WTC11 (cell line): ENCODE results near the gene ANO4.

Experiments used
- ATF1 ChIP-seq: sonication (generic); formaldehyde crosslinking; IDR thresholded peaks from 2 replicates; pipeline ENCODE4 v1.8.1; 2023; ENCODE audit warnings: mild to moderate bottlenecking, moderate library complexity, missing genetic modification reagents
- ZNF138 ChIP-seq: sonication (generic); formaldehyde crosslinking; conservative IDR thresholded peaks from 2 replicates; pipeline ENCODE4 v1.8.1; 2022; ENCODE audit warnings: mild to moderate bottlenecking, moderate library complexity, missing genetic modification reagents
- TF ChIP-seq, protein P1 (sequence below): sonication (generic); formaldehyde crosslinking; conservative IDR thresholded peaks from 2 replicates; pipeline ENCODE4 v1.8.1; 2023; ENCODE audit warnings: mild to moderate bottlenecking, low read depth, missing genetic modification reagents, moderate library complexity
- TF ChIP-seq, protein P2 (sequence below): fragments of 200-600 bp; IDR thresholded peaks from 2 replicates; pipeline ENCODE4 v1.8.0; 2022; ENCODE audit warnings: antibody characterized with exemption
- TF ChIP-seq, protein P3 (sequence below): sonication (generic); formaldehyde crosslinking; IDR thresholded peaks from 2 replicates; pipeline ENCODE4 v1.8.0; 2022; ENCODE audit warnings: mild to moderate bottlenecking, missing genetic modification reagents
- TF ChIP-seq, protein P4 (sequence below): sonication (generic); formaldehyde crosslinking; IDR thresholded peaks from 2 replicates; pipeline ENCODE4 v1.8.1; 2022; ENCODE audit warnings: low read depth, missing genetic modification reagents, borderline replicate concordance
- TF ChIP-seq, protein P5 (sequence below): sonication (generic); formaldehyde crosslinking; IDR thresholded peaks from 2 replicates; pipeline ENCODE4 v1.8.0; 2022; ENCODE audit warnings: mild to moderate bottlenecking, missing genetic modification reagents

DNA sequence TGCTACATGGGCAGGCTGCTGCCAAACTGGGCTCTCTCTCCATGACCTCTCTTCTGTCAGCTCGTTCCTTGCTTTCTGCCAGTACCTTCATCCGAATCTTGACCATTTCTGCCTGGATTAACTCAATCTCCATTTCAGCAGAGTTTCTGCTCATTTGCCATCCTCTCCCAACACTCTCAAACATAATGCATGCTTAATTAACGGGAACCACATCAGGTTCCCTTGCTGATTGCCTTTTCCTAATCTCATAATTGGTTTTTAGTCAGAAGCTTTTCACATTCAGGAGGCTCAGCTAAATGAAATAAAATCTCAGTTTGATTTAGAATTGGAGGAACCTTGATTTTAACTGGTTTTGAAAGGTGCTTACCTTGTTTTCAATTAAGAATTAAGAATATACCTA lies 288.1 kb downstream of the ANO4 start:
- TF ChIP-seq, protein P1, sequence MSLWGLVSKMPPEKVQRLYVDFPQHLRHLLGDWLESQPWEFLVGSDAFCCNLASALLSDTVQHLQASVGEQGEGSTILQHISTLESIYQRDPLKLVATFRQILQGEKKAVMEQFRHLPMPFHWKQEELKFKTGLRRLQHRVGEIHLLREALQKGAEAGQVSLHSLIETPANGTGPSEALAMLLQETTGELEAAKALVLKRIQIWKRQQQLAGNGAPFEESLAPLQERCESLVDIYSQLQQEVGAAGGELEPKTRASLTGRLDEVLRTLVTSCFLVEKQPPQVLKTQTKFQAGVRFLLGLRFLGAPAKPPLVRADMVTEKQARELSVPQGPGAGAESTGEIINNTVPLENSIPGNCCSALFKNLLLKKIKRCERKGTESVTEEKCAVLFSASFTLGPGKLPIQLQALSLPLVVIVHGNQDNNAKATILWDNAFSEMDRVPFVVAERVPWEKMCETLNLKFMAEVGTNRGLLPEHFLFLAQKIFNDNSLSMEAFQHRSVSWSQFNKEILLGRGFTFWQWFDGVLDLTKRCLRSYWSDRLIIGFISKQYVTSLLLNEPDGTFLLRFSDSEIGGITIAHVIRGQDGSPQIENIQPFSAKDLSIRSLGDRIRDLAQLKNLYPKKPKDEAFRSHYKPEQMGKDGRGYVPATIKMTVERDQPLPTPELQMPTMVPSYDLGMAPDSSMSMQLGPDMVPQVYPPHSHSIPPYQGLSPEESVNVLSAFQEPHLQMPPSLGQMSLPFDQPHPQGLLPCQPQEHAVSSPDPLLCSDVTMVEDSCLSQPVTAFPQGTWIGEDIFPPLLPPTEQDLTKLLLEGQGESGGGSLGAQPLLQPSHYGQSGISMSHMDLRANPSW (CRISPR knock-in tag), result no peak
- TF ChIP-seq ATF1 (CRISPR knock-in tag) (no peak), ZNF138 (no peak)
- TF ChIP-seq, protein P2, sequence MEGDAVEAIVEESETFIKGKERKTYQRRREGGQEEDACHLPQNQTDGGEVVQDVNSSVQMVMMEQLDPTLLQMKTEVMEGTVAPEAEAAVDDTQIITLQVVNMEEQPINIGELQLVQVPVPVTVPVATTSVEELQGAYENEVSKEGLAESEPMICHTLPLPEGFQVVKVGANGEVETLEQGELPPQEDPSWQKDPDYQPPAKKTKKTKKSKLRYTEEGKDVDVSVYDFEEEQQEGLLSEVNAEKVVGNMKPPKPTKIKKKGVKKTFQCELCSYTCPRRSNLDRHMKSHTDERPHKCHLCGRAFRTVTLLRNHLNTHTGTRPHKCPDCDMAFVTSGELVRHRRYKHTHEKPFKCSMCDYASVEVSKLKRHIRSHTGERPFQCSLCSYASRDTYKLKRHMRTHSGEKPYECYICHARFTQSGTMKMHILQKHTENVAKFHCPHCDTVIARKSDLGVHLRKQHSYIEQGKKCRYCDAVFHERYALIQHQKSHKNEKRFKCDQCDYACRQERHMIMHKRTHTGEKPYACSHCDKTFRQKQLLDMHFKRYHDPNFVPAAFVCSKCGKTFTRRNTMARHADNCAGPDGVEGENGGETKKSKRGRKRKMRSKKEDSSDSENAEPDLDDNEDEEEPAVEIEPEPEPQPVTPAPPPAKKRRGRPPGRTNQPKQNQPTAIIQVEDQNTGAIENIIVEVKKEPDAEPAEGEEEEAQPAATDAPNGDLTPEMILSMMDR, result no peak
- TF ChIP-seq, protein P3, sequence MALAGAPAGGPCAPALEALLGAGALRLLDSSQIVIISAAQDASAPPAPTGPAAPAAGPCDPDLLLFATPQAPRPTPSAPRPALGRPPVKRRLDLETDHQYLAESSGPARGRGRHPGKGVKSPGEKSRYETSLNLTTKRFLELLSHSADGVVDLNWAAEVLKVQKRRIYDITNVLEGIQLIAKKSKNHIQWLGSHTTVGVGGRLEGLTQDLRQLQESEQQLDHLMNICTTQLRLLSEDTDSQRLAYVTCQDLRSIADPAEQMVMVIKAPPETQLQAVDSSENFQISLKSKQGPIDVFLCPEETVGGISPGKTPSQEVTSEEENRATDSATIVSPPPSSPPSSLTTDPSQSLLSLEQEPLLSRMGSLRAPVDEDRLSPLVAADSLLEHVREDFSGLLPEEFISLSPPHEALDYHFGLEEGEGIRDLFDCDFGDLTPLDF, result no peak
- TF ChIP-seq, protein P4, sequence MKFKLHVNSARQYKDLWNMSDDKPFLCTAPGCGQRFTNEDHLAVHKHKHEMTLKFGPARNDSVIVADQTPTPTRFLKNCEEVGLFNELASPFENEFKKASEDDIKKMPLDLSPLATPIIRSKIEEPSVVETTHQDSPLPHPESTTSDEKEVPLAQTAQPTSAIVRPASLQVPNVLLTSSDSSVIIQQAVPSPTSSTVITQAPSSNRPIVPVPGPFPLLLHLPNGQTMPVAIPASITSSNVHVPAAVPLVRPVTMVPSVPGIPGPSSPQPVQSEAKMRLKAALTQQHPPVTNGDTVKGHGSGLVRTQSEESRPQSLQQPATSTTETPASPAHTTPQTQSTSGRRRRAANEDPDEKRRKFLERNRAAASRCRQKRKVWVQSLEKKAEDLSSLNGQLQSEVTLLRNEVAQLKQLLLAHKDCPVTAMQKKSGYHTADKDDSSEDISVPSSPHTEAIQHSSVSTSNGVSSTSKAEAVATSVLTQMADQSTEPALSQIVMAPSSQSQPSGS, result no peak
- TF ChIP-seq, protein P5, sequence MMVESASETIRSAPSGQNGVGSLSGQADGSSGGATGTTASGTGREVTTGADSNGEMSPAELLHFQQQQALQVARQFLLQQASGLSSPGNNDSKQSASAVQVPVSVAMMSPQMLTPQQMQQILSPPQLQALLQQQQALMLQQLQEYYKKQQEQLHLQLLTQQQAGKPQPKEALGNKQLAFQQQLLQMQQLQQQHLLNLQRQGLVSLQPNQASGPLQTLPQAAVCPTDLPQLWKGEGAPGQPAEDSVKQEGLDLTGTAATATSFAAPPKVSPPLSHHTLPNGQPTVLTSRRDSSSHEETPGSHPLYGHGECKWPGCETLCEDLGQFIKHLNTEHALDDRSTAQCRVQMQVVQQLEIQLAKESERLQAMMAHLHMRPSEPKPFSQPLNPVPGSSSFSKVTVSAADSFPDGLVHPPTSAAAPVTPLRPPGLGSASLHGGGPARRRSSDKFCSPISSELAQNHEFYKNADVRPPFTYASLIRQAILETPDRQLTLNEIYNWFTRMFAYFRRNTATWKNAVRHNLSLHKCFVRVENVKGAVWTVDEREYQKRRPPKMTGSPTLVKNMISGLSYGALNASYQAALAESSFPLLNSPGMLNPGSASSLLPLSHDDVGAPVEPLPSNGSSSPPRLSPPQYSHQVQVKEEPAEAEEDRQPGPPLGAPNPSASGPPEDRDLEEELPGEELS (CRISPR knock-in tag), result no peak
